Fibroblast of the aortic adventitia (primary cell): ENCODE measurements around the gene SLC12A3. TPM values are rescaled to one million over a fixed set of nuclear protein-coding genes. Genes with fewer than 3 reads are reported as not detected.

ENCODE experiments used
- DNase-seq: peaks from one replicate; pipeline ENCODE4 v3.0.0-alpha.2; 2010; ENCODE audit warnings: low read depth
- H3K4me3 ChIP-seq: 2 replicates; pipeline ENCODE4 v1.5.1; 2011; ENCODE audit warnings: low read depth, mild to moderate bottlenecking, control low read depth, low read length, moderate library complexity
- total RNA-seq: library from RNA; depleted of rRNA; stranded (reverse); fragments of >200 nt; gene quantifications from 2 replicates; pipeline ENCODE4 v1.2.3, GENCODE V29; 2012; ENCODE audit warnings: low replicate concordance
- TF ChIP-seq, protein P1 (sequence below): IDR thresholded peaks from 2 replicates; pipeline ENCODE4 v1.5.1; 2011; ENCODE audit warnings: mild to moderate bottlenecking, low read length, control low read depth, inconsistent platforms; ENCODE audit not compliant: insufficient read depth

The SLC12A3 gene
- total RNA-seq, 1 donor = not detected

DNA sequence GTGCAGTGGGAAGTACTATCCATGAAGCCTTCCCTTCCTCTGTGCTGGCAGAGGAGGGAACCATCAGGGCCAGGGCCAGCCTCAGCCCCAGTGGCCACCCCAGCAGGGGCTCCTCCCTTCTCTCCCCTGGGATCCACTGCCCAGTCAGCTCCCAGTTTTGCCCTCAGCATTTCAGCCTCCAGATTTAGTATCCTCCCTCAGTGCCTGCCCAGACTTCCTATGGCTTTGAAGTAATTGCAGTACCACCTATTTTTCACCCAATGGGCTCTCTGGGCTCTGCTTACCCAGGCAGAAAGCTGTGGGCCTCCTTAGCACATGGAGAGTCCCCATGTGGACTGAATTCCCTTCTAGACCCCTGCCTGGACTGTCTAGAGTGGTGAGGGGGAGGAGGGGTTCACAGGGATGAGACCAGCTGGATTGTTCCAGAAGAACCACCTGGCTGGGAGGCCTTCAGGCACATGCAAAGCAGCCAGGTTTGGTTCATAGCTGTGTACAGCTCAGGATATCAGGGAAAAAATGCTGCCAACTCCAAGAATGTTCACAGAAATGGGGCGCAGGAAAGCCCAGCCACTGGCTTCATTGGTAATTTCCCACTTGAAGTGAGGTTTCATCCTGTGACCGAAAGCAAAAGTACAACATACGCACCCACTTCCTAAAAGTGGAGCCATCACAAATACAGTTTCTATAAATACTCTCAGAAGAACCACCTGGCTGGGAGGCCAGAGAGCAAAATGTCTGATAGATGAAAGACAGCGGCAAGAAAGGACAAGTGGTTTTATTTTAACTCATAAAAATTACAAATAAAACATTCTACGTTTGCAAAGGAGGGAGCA is 51.8 kb downstream of the SLC12A3 start:
- DNase-seq = no peak
- TF ChIP-seq, protein P1, sequence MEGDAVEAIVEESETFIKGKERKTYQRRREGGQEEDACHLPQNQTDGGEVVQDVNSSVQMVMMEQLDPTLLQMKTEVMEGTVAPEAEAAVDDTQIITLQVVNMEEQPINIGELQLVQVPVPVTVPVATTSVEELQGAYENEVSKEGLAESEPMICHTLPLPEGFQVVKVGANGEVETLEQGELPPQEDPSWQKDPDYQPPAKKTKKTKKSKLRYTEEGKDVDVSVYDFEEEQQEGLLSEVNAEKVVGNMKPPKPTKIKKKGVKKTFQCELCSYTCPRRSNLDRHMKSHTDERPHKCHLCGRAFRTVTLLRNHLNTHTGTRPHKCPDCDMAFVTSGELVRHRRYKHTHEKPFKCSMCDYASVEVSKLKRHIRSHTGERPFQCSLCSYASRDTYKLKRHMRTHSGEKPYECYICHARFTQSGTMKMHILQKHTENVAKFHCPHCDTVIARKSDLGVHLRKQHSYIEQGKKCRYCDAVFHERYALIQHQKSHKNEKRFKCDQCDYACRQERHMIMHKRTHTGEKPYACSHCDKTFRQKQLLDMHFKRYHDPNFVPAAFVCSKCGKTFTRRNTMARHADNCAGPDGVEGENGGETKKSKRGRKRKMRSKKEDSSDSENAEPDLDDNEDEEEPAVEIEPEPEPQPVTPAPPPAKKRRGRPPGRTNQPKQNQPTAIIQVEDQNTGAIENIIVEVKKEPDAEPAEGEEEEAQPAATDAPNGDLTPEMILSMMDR = no peak
- no peak overlapping the region for H3K4me3 ChIP-seq

DNA sequence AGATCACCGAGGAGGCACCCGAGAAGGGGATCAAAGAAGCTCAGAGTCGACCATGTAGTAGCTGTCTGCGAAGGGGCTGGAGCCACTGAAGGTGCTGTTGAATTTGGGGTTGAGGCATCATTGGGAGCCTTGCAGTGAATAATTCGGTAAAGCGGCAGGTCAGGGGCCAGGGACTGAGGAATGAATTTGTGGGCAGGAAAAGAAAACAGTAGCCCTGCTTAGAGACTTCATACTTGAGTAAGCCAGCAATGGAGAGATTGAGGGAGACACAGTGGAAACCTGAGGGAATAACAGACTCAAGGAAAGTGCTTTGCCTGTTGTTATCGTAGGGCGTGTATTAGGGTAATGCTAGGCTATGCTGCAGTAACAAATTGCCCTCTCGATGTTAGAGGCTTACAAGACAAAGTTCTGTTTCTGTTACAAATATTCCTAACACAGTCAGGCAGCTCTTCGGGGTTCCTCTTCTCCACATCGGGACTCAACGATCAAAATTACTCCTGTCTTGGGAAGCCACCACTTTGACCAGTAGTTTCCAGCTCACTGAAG is 53.5 kb downstream of the SLC12A3 start:
- no peak overlapping the region for H3K4me3 ChIP-seq
- DNase-seq = no peak
- TF ChIP-seq, protein P1 = no peak

DNA sequence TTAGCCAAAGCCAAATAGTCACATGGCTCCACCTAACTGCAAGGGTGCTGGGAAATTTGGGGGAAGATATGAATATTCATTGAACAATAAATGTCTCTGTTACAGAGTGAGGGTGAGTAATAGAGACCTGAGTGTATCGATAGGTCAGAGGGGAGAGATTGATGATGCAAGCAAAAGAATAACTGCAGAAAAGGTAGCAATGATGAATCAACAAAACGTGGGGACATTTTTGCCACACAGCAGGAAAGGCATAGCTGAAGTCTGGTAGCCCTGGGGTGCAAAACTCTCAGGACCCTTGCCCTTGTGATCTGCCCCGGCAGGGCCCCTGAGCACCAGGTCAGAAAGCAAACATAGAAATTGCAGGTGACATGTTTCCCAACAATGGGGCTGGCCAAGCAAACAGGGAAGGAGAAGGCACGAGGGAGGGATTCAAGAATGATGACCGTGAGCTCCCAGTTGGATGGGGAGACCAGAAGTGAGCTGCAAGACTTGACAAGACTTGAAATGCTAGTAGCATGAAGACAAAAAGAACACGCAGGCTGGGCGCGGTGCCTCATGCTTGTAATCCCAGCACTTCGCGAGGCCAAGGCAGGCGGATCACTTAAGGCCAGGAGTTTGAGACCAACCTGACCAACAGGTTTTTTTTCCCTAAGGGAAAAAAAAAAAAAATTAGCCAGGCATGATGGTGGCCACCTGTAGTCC is 54.2 kb downstream of the SLC12A3 start:
- H3K4me3 ChIP-seq = no peak overlapping the region
- DNase-seq = no peak
- TF ChIP-seq, protein P1 = no peak

DNA sequence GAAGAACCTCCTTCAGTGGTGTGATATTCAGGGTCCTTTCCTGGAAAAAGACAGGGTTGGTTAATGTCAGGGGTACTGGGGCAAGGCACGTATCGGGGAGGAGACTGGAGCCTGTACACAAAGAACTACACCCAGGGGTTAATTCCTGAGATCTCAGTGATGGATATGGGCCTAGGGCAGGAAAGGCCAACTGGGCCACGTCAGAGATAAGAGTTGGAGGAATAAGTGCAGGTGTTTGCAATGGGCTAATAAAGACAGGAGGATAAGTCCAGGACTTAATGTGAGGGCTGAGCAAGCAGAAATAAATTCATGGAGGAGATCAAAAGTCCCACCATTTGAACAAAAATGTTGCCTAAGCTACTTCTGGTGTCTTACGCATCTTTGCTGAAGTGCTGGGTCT is 56.6 kb downstream of the SLC12A3 start:
- TF ChIP-seq, protein P1 = no peak
- H3K4me3 ChIP-seq = no peak overlapping the region
- no peak for DNase-seq

DNA sequence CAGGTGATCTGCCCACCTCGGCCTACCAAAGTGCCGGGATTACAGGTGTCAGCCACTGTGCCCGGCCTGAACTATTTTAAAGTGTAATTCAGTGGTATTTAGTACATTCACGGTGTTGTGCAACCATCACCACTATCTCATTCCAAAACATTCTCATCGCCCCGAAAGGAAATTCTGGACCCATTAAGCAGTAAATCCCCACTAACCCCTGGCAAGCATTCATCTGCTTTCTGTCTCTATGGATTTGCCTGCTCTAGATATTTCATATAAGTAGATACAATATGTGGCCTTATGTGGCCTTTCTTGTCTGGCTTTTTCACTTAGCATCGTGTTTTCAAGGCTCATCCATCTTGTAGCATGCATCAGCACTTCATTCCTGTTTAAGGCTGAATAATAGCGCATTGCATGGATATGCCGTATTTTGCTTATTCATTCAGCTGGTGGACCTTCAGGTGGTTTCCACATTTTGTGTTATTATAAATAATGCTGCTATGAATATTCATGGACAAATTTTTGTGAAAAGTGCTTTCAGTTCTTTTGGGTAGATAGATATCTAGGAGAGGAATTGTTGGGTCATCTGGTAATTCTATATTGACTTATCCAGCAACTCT is 58.6 kb downstream of the SLC12A3 start:
- TF ChIP-seq, protein P1 = no peak
- peak; percentile 63 for DNase-seq

DNA sequence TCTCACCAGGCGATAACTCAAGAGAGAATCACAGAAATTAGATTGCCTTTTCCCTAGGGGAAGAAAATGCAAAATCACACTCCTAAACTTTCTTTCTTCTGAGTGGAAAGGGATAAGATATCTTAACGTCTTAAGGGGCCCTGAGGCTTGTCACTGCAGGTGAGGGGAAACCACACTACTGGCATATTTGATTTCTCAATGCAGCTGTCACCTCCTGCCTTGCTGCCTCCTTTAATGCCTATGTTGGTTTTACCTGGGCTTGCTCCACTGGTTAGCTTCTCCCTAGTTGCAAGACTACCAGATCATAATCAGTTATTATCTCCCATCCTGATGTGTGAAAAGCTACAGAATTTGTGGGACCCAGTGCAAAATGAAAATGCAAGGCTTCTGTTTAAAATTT is 62.5 kb downstream of the SLC12A3 start:
- H3K4me3 ChIP-seq = no peak overlapping the region
- TF ChIP-seq, protein P1 = no peak
- no peak for DNase-seq

More for the DNA sequence above, 58.6 kb downstream of the SLC12A3 start:
- H3K4me3 ChIP-seq = no peak overlapping the region
